Spleen (tissue), 11 donors: Measurements from ENCODE around the gene RNF146. TPM values are rescaled to one million over a fixed set of nuclear protein-coding genes. Genes with fewer than 3 reads are reported as not detected.

Source experiments
- DNase-seq: peaks from one replicate; pipeline ENCODE4 v3.0.0-alpha.2; 2020
- H3K27ac ChIP-seq, 8 donors: fragments of 200-600 bp; sonication (generic) in 7 of 8; 1 replicate in 4 of 8; 2 replicates in 4 of 8; pipeline versions ENCODE4 v1.5.0 to v1.8.0; 2016 to 2021; ENCODE audit warnings: inconsistent platforms in 4 of 8, mild to moderate bottlenecking in 4 of 8, moderate library complexity in 1 of 8
- H3K27me3 ChIP-seq, 7 donors: fragments of 200-600 bp; sonication (generic) in 6 of 7; replicated peaks in 1 of 7; 1 replicate in 4 of 7; 2 replicates in 3 of 7; pipeline versions ENCODE4 v1.5.0 to v1.8.0; 2016 to 2021; ENCODE audit warnings: inconsistent platforms in 3 of 7, mild to moderate bottlenecking in 1 of 7
- H3K36me3 ChIP-seq, 6 donors: fragments of 200-600 bp; sonication (generic) in 5 of 6; 1 replicate in 4 of 6; 2 replicates in 2 of 6; pipeline versions ENCODE4 v1.5.0 to v1.8.0; 2016 to 2021; ENCODE audit warnings: inconsistent platforms in 2 of 6
- H3K4me1 ChIP-seq, 6 donors: fragments of 200-600 bp; sonication (generic) in 5 of 6; 1 replicate in 3 of 6; 2 replicates in 3 of 6; pipeline versions ENCODE4 v1.5.0 to v1.8.0; 2016 to 2021; ENCODE audit warnings: inconsistent platforms in 3 of 6
- H3K4me3 ChIP-seq, 8 donors: fragments of 200-600 bp; sonication (generic) in 7 of 8; 1 replicate in 4 of 8; 2 replicates in 4 of 8; pipeline versions ENCODE4 v1.5.0 to v1.8.0; 2016 to 2021; ENCODE audit warnings: inconsistent platforms in 4 of 8, mild to moderate bottlenecking in 4 of 8, moderate library complexity in 2 of 8
- H3K9me3 ChIP-seq, 8 donors: fragments of 200-600 bp; sonication (generic) in 7 of 8; 1 replicate in 4 of 8; 2 replicates in 4 of 8; pipeline versions ENCODE4 v1.5.0 to v1.8.0; 2016 to 2021; ENCODE audit warnings: inconsistent platforms in 4 of 8
- CTCF ChIP-seq, 11 experiments: fragments of 200-600 bp in 7 of 11; fragments of 450-650 bp in 4 of 11; sonication (generic) in 4 of 11; IDR thresholded peaks in 8 of 11; conservative IDR thresholded peaks in 3 of 11; 1 replicate in 7 of 11; 2 replicates in 4 of 11; pipeline versions ENCODE4 v1.4.0 to v1.8.0; 2016 to 2021; ENCODE audit warnings: antibody characterized with exemption in 11 of 11, inconsistent platforms in 4 of 11, mild to moderate bottlenecking in 1 of 11
- POLR2A ChIP-seq, 3 donors: fragments of 450-650 bp; IDR thresholded peaks; one replicate each; pipeline ENCODE4 v1.5.1; 2017; ENCODE audit warnings: antibody characterized with exemption in 3 of 3, mild to moderate bottlenecking in 1 of 3
- POLR2AphosphoS5 ChIP-seq, 3 donors: sonication (generic); formaldehyde crosslinking; IDR thresholded peaks; one replicate each; pipeline ENCODE4 v1.5.1; 2017; ENCODE audit warnings: antibody characterized with exemption in 3 of 3
- WGBS, 5 donors: extraction: QIAGEN DNeasy Blood & Tissue Kit in 3 of 5; methylation state at CpG; one replicate each; pipeline versions ENCODE4 v1.1.5 to v1.1.7; 2013 to 2018; 5-methylcytosine and 5-hydroxymethylcytosine counted together
- intact Hi-C: fragments of 100-400 bp; cut with DNase I; formaldehyde crosslinking; loops from one replicate; pipeline ENCODE4 v1.15.0; 2023; ENCODE audit warnings: low total_unique reads
- polyA plus RNA-seq, 3 donors: library from polyadenylated mRNA; stranded (reverse); fragments of 200-250 nt; gene quantifications; one replicate each; pipeline ENCODE4 v1.2.1, GENCODE V29; 2013
- total RNA-seq, 7 donors: library from RNA; depleted of rRNA in 3 of 7; stranded (reverse); fragments of >200 nt in 3 of 7; fragmentation: NEBNext Ultra II Directional in 4 of 7; extraction: Animal tissue kit (Norgen Biotek cat#: 25700) in 4 of 7; gene quantifications; one replicate each; pipeline versions ENCODE4 v1.1.0 to v1.2.1, GENCODE V29; 2016 to 2021
- donor health status: healthy with polysubstance abuse.
- donor health status: DM: no; HTN: no; CAD: no; lungs with moderate emphysema.
- donor health status: DM: no; HTN: no; CAD: no.
- donor health status: Bipolar disorder and iron deficiency.
- donor health status: healthy.
- donor health status: DM: no; HTN: no; CAD: no.
- donor health status: DM: yes; HTN: yes; CAD: no.

The RNF146 gene
- total and polyA plus RNA-seq, 10 donors = 31.5 to 125 (median 64.2) TPM

- intact Hi-C loops = loop anchor here (10.0 kb wide), 1 partner anchor 125 kb away; no protein-coding TSS in a partner anchor
- DNase-seq = no peak
- WGBS, 5 donors = 93 to 97% (median 95%) methylated on average over 4 of the region's 4 CpGs
- Histone ChIP-seq H3K27ac (no peak overlapping the region), H3K9me3 (no peaks in the 10 kb centered on the region), H3K27me3 (no peaks in the 10 kb centered on the region), H3K4me1 (peaks cover 0 to 33% (median 25%) of the 10 kb centered on the region in 6 donors), H3K36me3 (peaks cover 0 to 41% (median 4%) of the 10 kb centered on the region in 6 donors), H3K4me3 (no peak overlapping the region)
- TF ChIP-seq POLR2AphosphoS5 (IDR thresholded peaks at IDR 0.05) (no peak), POLR2A (IDR thresholded peaks at IDR 0.05) (no peak), CTCF (IDR thresholded peaks at IDR 0.05 in 8 of 11, conservative IDR thresholded peaks at IDR 0.05 in 3 of 11) (no peak)
Observed at GRCh38 chr6:127299522-127300240, 33.0 kb downstream of the RNF146 start.

- no peaks in the 10 kb centered on the region for H3K27me3 ChIP-seq
- H3K4me3 ChIP-seq = no peak overlapping the region
- peaks cover 0 to 33% (median 25%) of the 10 kb centered on the region in 6 donors for H3K4me1 ChIP-seq
- intact Hi-C loops = loop anchor here (10.0 kb wide), 1 partner anchor 124 kb away; no protein-coding TSS in a partner anchor
- peaks cover 0 to 35% (median 4%) of the 10 kb centered on the region in 6 donors for H3K36me3 ChIP-seq
- TF ChIP-seq POLR2A (IDR thresholded peaks at IDR 0.05) (no peak), CTCF (IDR thresholded peaks at IDR 0.05 in 8 of 11, conservative IDR thresholded peaks at IDR 0.05 in 3 of 11) (no peak), POLR2AphosphoS5 (IDR thresholded peaks at IDR 0.05) (no peak)
- no peak for DNase-seq
- H3K27ac ChIP-seq = no peak overlapping the region
- no peaks in the 10 kb centered on the region for H3K9me3 ChIP-seq
Observed at GRCh38 chr6:127300411-127300810, 33.7 kb downstream of the RNF146 start.

- Histone ChIP-seq H3K36me3 (peaks cover 0 to 32% (median 4%) of the 10 kb centered on the region in 6 donors), H3K4me1 (peaks cover 0 to 33% (median 25%) of the 10 kb centered on the region in 6 donors), H3K4me3 (no peak overlapping the region), H3K27ac (no peak overlapping the region), H3K27me3 (no peaks in the 10 kb centered on the region), H3K9me3 (peaks cover 0 to 4% (median 0%) of the 10 kb centered on the region in 8 donors)
- 71 to 84% (median 72%) methylated on average over 6 of the region's 6 CpGs for WGBS, 5 donors
- intact Hi-C loops = loop anchor here (10.0 kb wide), 1 partner anchor 124 kb away; no protein-coding TSS in a partner anchor
- TF ChIP-seq POLR2A (IDR thresholded peaks at IDR 0.05) (no peak), CTCF (IDR thresholded peaks at IDR 0.05 in 8 of 11, conservative IDR thresholded peaks at IDR 0.05 in 3 of 11) (no peak), POLR2AphosphoS5 (IDR thresholded peaks at IDR 0.05) (no peak)
- no peak for DNase-seq
Observed at GRCh38 chr6:127301199-127301700, 34.6 kb downstream of the RNF146 start.
